Fibroblast of the conjunctiva (primary cell): ENCODE data around the gene METTL1.

Experiments
- DNase-seq: peaks from one replicate; pipeline ENCODE4 v3.0.0-alpha.2; 2010; ENCODE audit warnings: low read depth

METTL1 gene

DNA sequence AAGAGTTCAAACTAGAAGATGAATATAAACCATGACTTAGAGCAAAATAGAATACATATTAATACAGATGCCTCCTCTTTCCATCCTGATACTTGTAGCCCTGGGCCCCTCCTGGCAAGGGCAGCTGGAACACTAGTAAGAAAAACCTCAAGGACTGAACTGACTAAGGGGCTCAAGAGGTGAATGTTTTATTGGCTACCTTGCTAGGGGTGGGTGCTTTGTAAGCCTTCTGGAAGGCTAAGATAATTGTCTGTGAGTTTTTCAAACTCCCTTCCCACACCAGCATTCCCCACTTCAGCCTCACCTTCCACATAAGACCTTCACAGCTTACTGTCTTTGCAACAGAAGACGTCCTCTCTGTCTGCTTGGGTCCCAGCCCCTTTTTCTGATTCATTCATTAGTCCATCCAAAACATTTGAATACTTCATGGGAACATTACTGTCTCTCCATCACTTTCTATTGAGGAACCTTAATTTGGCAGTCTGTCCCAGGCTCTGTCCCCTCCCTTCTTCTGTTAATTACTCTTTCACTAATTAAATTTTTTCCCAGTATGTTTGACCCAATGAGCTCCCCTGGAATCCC lies 18.1 kb downstream of the METTL1 start:
- DNase-seq, result no peak

GRCh38 chr12:57752668-57753000 lies 19.3 kb downstream of the METTL1 start:
- DNase-seq, result no peak

DNA sequence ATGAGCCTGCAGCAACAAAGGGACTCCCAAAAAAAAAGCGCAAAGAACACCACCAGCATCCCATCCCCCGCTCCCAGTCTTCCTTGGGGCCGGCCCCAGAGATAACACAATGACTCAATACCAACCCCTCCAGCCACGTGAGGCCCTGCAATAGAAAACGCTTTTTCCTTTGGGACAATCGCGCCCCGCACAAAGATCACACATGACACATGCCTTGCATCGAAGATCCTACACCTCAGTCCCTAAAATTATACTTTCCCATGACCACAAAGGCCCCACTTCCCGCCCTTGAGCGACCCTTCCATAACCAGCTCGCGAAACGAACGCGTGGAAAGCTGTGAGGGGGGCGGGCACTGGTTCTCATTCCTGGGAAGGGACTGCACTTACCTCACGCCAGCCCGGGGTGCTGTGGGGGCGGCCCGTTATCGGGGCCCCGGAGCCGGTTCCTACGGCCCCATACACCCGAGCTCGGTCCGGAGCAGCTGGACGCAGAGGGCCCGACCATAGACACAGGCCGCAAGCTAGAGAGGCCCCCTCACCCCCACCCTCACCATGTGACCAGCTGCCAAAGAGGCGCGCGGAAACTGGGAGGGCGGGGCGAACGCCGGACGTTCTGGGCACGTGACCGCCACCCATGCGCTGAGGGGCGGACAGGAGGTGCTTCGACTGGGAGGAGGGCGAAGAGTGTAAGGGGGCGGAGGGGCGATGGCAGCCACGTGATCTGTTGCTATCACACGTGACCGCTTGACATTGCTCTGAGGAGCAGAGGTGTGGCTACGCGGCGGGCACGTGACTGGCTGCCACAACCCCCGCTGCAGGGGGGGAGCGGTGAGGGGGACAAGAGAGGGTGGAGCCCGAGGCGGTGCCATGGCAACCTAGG lies 19.9 kb downstream of the METTL1 start, which contains the start of gene CDK4:
Gene CDK4, minus strand, starts transcription at position 523 of the 880 bp plus-strand sequence. CDS start 593 bp downstream, outside the sequence.
- DNase-seq, result peak; percentile 100

DNA sequence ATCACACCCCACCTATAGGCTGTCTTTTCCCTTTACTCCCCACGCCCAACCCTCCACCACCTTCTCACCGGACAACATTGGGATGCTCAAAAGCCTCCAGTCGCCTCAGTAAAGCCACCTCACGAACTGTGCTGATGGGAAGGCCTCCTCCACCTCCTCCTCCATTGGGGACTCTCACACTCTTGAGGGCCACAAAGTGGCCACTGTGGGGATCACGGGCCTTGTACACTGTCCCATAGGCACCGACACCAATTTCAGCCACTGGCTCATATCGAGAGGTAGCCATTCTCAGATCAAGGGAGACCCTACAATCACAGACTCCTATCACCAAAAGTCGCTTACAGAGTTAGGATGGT lies 20.5 kb downstream of the METTL1 start:
- no peak for DNase-seq

GRCh38 chr12:57750561-57751431 lies 21.1 kb downstream of the METTL1 start:
- no peak for DNase-seq

GRCh38 chr12:57749061-57749460 lies 22.8 kb downstream of the METTL1 start:
- no peak for DNase-seq

DNA sequence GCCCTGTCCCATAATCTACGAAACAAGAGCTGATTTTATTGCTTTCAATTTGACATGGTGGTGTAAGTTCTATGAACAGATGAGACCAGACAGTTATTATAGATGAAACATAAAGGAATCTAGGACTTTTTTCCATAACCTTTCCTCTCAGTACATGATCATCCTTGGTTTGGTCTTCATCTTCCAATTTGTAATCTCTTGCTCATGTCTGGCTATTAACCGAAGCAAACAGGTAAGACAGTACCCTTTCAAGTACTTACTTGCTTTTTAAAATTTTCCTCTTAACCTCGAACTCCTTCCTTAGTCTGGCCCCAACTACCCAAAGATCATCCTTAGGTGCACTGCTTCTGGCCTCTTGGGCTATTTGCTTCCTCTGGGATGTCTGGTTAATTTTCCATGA lies 25.9 kb downstream of the METTL1 start:
- no peak for DNase-seq

- no peak for DNase-seq
Observed at GRCh38 chr12:57745485-57745881, 26.4 kb downstream of the METTL1 start.

- peak; percentile 98 for DNase-seq
Observed at GRCh38 chr12:57744777-57745484, 27.0 kb downstream of the METTL1 start, which contains the start of gene TSPAN31. TSS of gene TSPAN31 (plus strand) at chr12:57745039. CDS start at chr12:57745155, 116 bp downstream.

- peak; percentile 77 for DNase-seq
Observed at GRCh38 chr12:57744194-57744776, 27.6 kb downstream of the METTL1 start.

- no peak for DNase-seq
Observed at GRCh38 chr12:57743769-57744168, 28.1 kb downstream of the METTL1 start.

GRCh38 chr12:57741844-57742738 lies 29.8 kb downstream of the METTL1 start:
- DNase-seq, result no peak

DNA sequence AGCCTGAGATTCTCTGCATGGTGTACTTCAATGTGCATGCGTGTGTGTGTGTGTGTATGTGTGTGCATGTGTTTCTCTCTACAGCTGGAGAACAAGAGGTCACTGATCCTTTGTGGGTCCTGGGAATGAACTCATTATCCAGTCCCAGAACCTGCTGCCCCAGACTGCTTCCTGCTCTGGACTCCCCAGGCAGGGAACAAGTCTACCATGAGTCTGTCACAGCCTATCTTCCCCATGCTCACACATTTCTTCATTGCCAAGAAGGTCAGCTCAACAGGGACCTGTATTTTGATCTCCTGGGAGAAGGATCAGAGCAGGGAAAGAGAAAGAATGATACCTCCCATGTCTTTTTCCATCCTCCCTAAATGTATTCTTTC lies 30.5 kb downstream of the METTL1 start:
- no peak for DNase-seq

DNA sequence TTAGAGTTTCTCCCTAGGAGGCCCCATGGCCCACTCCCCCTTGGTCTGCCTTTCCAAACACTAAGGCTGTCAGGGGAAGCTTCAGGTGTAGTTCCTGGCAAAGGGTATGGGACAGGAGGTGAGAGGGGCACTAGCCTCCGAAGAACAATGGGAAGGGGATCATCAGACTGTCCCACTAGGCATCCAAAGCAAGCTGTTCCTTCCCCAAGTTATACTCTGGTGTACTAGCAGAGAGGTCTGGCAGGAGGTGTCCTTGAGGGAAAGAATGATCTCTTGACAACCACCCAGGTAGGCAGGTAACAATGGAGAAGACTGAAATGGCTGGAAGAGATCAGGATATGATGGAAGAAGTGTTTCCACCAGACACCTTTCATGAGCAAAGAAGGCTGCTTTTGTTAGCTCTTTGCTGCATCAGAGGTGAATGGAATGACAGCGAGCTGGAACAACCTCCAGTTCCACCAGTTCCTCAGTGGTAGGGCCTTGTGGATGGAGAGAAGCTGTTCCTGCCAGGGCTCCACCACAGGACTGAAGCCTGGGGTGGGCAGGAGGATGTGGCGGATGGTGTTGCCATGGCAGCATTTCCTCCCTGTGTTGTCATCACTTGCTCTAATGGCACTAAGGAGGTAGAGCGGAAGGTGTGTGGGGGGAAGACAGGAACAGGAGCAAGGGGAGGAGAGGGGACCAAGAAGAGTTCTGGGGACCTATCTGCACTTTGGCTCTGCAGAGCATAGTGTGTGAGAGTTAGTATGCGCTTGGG lies 31.1 kb downstream of the METTL1 start:
- DNase-seq, result no peak

- DNase-seq, result no peak
Observed at GRCh38 chr12:57739914-57740538, 31.9 kb downstream of the METTL1 start.

DNA sequence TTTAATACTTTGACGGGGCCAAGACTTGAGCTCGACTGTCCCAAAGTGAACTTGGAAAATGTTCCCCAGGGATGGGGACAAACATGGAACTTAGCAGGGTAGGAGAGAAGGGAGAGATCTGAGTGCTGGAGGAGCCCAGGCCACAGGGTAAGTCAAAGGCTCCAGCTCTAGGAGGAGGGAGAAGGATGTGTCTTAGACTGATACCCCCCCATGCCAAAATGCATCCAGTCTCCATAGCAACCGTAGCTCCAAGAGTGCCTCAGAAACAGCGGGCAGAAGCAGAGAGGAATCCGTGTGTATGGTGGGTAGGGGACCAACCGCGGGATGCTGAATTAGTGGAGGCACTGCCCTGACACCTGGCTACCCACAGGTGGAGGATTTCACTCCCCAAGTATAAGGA lies 32.5 kb downstream of the METTL1 start:
- DNase-seq, result no peak

- no peak for DNase-seq
Observed at GRCh38 chr12:57738661-57739237, 33.2 kb downstream of the METTL1 start, which contains the start of gene AGAP2. TSS of gene AGAP2 (minus strand) at chr12:57738742. CDS start at chr12:57738246, 496 bp downstream.
